Measurements from ENCODE around the gene OGFRL1. TPM values are rescaled to one million over a fixed set of nuclear protein-coding genes. Genes with fewer than 3 reads are reported as not detected.

Gene OGFRL1
- total RNA-seq, 4 donors from 2014 or later: 35.5 to 73.3 (median 65.7) TPM

- H3K4me3 ChIP-seq: no peak overlapping the region
- H3K4me1 ChIP-seq: no peaks in the 10 kb centered on the region
- H3K9me3 ChIP-seq: no peaks in the 10 kb centered on the region
- no peaks in the 10 kb centered on the region for H3K36me3 ChIP-seq
- DNase-seq (ENCODE audit: low spot score in 2 of 2): no peak
- H3K27me3 ChIP-seq: no peaks in the 10 kb centered on the region
- TF ChIP-seq POLR2AphosphoS5 (IDR thresholded peaks at IDR 0.05) (no peak), CTCF (IDR thresholded peaks at IDR 0.05) (no peak), EP300 (IDR thresholded peaks at IDR 0.05) (no peak), POLR2A (IDR thresholded peaks at IDR 0.05) (no peak)
- H3K27ac ChIP-seq: no peak overlapping the region
Observed at GRCh38 chr6:71321314-71321713, 32.7 kb downstream of the OGFRL1 start.

- TF ChIP-seq EP300 (IDR thresholded peaks at IDR 0.05): no peak
- no peak for TF ChIP-seq CTCF (IDR thresholded peaks at IDR 0.05)
- TF ChIP-seq POLR2AphosphoS5 (IDR thresholded peaks at IDR 0.05): no peak
- no peak for TF ChIP-seq POLR2A (IDR thresholded peaks at IDR 0.05)
- DNase-seq (ENCODE audit: low spot score in 2 of 2): no peak
- 75% methylated on average over 5 of the region's 5 CpGs for WGBS
Observed at GRCh38 chr6:71324194-71324785, 35.7 kb downstream of the OGFRL1 start.

GRCh38 chr6:71326611-71327010 lies 38.0 kb downstream of the OGFRL1 start:
- no peak for DNase-seq (ENCODE audit: low spot score in 2 of 2)
- Histone ChIP-seq H3K36me3 (no peaks in the 10 kb centered on the region), H3K4me1 (peaks cover 8% of the 10 kb centered on the region)

More at GRCh38 chr6:71324194-71324785, 35.7 kb downstream of the OGFRL1 start:
- Histone ChIP-seq H3K4me1 (peaks cover 8% of the 10 kb centered on the region), H3K27me3 (no peaks in the 10 kb centered on the region), H3K36me3 (no peaks in the 10 kb centered on the region), H3K27ac (no peak overlapping the region), H3K9me3 (no peaks in the 10 kb centered on the region), H3K4me3 (no peak overlapping the region)

GRCh38 chr6:71330501-71330900 lies 41.9 kb downstream of the OGFRL1 start:
- TF ChIP-seq EP300 (IDR thresholded peaks at IDR 0.05): no peak
- no peak for TF ChIP-seq CTCF (IDR thresholded peaks at IDR 0.05)
- no peak for TF ChIP-seq POLR2A (IDR thresholded peaks at IDR 0.05)
- no peak overlapping the region for H3K4me3 ChIP-seq
- peaks cover 12% of the 10 kb centered on the region for H3K4me1 ChIP-seq
- no peak overlapping the region for H3K27ac ChIP-seq
- H3K36me3 ChIP-seq: no peaks in the 10 kb centered on the region
- WGBS: 93% methylated on average over 3 of the region's 3 CpGs
- no peak for DNase-seq (ENCODE audit: low spot score in 2 of 2)
- H3K9me3 ChIP-seq: no peaks in the 10 kb centered on the region
- no peaks in the 10 kb centered on the region for H3K27me3 ChIP-seq

More at GRCh38 chr6:71326611-71327010, 38.0 kb downstream of the OGFRL1 start:
- Histone ChIP-seq H3K9me3 (no peaks in the 10 kb centered on the region), H3K27me3 (no peaks in the 10 kb centered on the region), H3K4me3 (no peak overlapping the region), H3K27ac (no peak overlapping the region)
- TF ChIP-seq CTCF (IDR thresholded peaks at IDR 0.05) (no peak), POLR2A (IDR thresholded peaks at IDR 0.05) (no peak), POLR2AphosphoS5 (IDR thresholded peaks at IDR 0.05) (no peak), EP300 (IDR thresholded peaks at IDR 0.05) (no peak)

- 81% methylated on average over 2 of the region's 2 CpGs for WGBS
Observed at GRCh38 chr6:71332012-71332411, 43.4 kb downstream of the OGFRL1 start.

More at GRCh38 chr6:71332012-71332411, 43.4 kb downstream of the OGFRL1 start:
- TF ChIP-seq CTCF (IDR thresholded peaks at IDR 0.05) (no peak), POLR2AphosphoS5 (IDR thresholded peaks at IDR 0.05) (no peak), EP300 (IDR thresholded peaks at IDR 0.05) (no peak), POLR2A (IDR thresholded peaks at IDR 0.05) (no peak)
- no peak for DNase-seq (ENCODE audit: low spot score in 2 of 2)
- Histone ChIP-seq H3K4me1 (peaks cover 12% of the 10 kb centered on the region), H3K36me3 (no peaks in the 10 kb centered on the region), H3K9me3 (no peaks in the 10 kb centered on the region), H3K4me3 (no peak overlapping the region), H3K27me3 (no peaks in the 10 kb centered on the region), H3K27ac (no peak overlapping the region)

All from suprapubic skin (tissue), 4 donors.